ENCODE measurements around the gene CDIPT.
"Not testable (repeated sequence)": the region's sequence is repeated elsewhere in the genome, so short reads cannot be mapped to it uniquely, and the experiment has no call there.

CDIPT gene

GRCh38 chr16:29889372-29889771, 26.3 kb upstream of the CDIPT start:
- not testable (repeated sequence) for H4K8ac ChIP-seq (ENCODE audit: low read depth, low read length); H3K4ac ChIP-seq (ENCODE audit: low read depth, low read length); H3K14ac ChIP-seq (ENCODE audit: low read length); H3K4me3 ChIP-seq (ENCODE audit: low read depth, low read length); H3K36me3 ChIP-seq (ENCODE audit: control insufficient read depth in 1 of 2, insufficient read depth in 2 of 2, low read length in 2 of 2); H2BK120ac ChIP-seq (ENCODE audit: insufficient read depth, low read length, poor library complexity); H3K23ac ChIP-seq (ENCODE audit: low read length); H3K4me1 ChIP-seq (ENCODE audit: control insufficient read depth in 1 of 2, insufficient read depth in 2 of 2, low read length in 2 of 2); H2BK12ac ChIP-seq (ENCODE audit: low read length); H3K27me3 ChIP-seq (ENCODE audit: insufficient read depth, low read length); DNase-seq; H2BK5ac ChIP-seq (ENCODE audit: low read depth, low read length, poor library complexity); H3K9ac ChIP-seq (ENCODE audit: low read length); H3K4me2 ChIP-seq (ENCODE audit: low read length); H2AFZ ChIP-seq (ENCODE audit: insufficient read depth, low read length, poor library complexity); H4K91ac ChIP-seq (ENCODE audit: low read depth, low read length); H4K12ac ChIP-seq (ENCODE audit: low read depth, low read length); H3K27ac ChIP-seq (ENCODE audit: low read depth, low read length); H2AK5ac ChIP-seq (ENCODE audit: low read length); H3K9me3 ChIP-seq (ENCODE audit: insufficient read depth, low read depth, low read length); H3K79me2 ChIP-seq (ENCODE audit: control insufficient read depth, insufficient read depth, low read length, poor library complexity); H3K79me1 ChIP-seq (ENCODE audit: low read length); H3K18ac ChIP-seq (ENCODE audit: low read length)
- no CpG with 5 or more reads among the region's 3 CpGs for WGBS (ENCODE audit: extremely low coverage, insufficient coverage, insufficient read length)

DNA sequence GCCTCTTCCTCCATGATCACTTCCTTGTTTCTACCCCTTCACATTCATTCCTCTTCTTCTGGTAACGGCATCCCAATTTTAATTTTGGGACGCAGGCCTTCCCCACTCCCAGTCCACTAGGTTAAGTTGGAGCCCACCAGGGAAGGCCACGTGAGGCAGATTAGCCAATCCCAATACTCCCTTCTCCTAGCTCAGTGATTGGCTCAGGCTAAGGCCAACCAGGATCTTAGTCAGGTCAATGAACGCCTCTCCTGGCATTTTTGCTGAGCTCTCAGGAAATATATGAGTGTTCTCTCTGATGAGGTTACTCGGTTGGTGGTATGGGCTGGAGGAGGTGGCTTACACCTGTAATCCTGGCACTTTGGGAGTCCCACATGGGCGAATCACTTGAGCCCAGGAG, 21.0 kb upstream of the CDIPT start:
- Histone ChIP-seq H3K36me3 (ENCODE audit: control insufficient read depth in 1 of 2, insufficient read depth in 2 of 2, low read length in 2 of 2) (peaks cover 0 to 4% of the 10 kb centered on the region in 2 experiments), H3K27me3 (ENCODE audit: insufficient read depth, low read length) (no peaks in the 10 kb centered on the region), H3K9ac (ENCODE audit: low read length) (no peak overlapping the region), H3K9me3 (ENCODE audit: insufficient read depth, low read depth, low read length) (peaks cover 2% of the 10 kb centered on the region), H3K4me2 (ENCODE audit: low read length) (no peak overlapping the region), H3K14ac (ENCODE audit: low read length) (no peak overlapping the region), H3K4ac (ENCODE audit: low read depth, low read length) (no peak overlapping the region), H4K91ac (ENCODE audit: low read depth, low read length) (no peak overlapping the region), H3K23ac (ENCODE audit: low read length) (no peak overlapping the region), H2AFZ (ENCODE audit: insufficient read depth, low read length, poor library complexity) (no peak overlapping the region), H3K18ac (ENCODE audit: low read length) (no peak overlapping the region), H3K4me3 (ENCODE audit: low read depth, low read length) (no peak overlapping the region), H3K27ac (ENCODE audit: low read depth, low read length) (no peak overlapping the region), H2BK5ac (ENCODE audit: low read depth, low read length, poor library complexity) (no peak overlapping the region), H2BK12ac (ENCODE audit: low read length) (no peak overlapping the region), H4K8ac (ENCODE audit: low read depth, low read length) (no peak overlapping the region), H4K12ac (ENCODE audit: low read depth, low read length) (no peak overlapping the region), H3K79me1 (ENCODE audit: low read length) (no peaks in the 10 kb centered on the region), H2BK120ac (ENCODE audit: insufficient read depth, low read length, poor library complexity) (no peak overlapping the region), H3K4me1 (ENCODE audit: control insufficient read depth in 1 of 2, insufficient read depth in 2 of 2, low read length in 2 of 2) (no peaks in the 10 kb centered on the region), H3K79me2 (ENCODE audit: control insufficient read depth, insufficient read depth, low read length, poor library complexity) (no peaks in the 10 kb centered on the region), H2AK5ac (ENCODE audit: low read length) (no peak overlapping the region)
- no CpG with 5 or more reads among the region's 6 CpGs for WGBS (ENCODE audit: extremely low coverage, insufficient coverage, insufficient read length)
- DNase-seq: no peak

DNA sequence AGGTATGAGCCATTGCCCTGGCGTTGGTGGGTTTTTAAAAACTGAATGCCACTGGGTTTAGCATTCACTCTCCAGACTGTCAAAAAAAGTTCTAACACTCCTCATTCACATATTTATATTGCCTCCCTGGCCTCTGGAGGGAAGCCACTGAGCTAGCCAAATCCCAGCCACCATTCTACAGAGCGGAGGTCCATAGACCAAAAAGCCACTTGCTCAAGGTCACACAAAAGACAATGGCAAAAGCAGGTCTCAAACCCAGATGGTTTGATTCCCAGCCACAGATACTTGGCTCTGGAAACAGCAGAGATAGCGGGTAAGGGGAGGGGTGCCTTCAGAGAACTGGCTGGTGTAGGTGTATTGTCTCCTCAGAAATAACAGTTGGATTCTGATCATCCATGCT, 18.0 kb upstream of the CDIPT start:
- no peaks in the 10 kb centered on the region for H3K79me1 ChIP-seq (ENCODE audit: low read length)
- peaks cover 4% of the 10 kb centered on the region for H3K9me3 ChIP-seq (ENCODE audit: insufficient read depth, low read depth, low read length)
- H3K4ac ChIP-seq (ENCODE audit: low read depth, low read length): no peak overlapping the region
- no peak for DNase-seq
- no peak overlapping the region for H3K4me2 ChIP-seq (ENCODE audit: low read length)
- H3K79me2 ChIP-seq (ENCODE audit: control insufficient read depth, insufficient read depth, low read length, poor library complexity): no peaks in the 10 kb centered on the region
- H4K91ac ChIP-seq (ENCODE audit: low read depth, low read length): no peak overlapping the region
- H3K4me1 ChIP-seq (ENCODE audit: control insufficient read depth in 1 of 2, insufficient read depth in 2 of 2, low read length in 2 of 2): peaks cover 0 to 3% of the 10 kb centered on the region in 2 experiments
- H3K23ac ChIP-seq (ENCODE audit: low read length): no peak overlapping the region
- H3K14ac ChIP-seq (ENCODE audit: low read length): no peak overlapping the region
- H2BK5ac ChIP-seq (ENCODE audit: low read depth, low read length, poor library complexity): no peak overlapping the region
- H2AFZ ChIP-seq (ENCODE audit: insufficient read depth, low read length, poor library complexity): no peak overlapping the region
- H2AK5ac ChIP-seq (ENCODE audit: low read length): no peak overlapping the region
- H3K18ac ChIP-seq (ENCODE audit: low read length): no peak overlapping the region
- no peak overlapping the region for H4K8ac ChIP-seq (ENCODE audit: low read depth, low read length)
- H3K36me3 ChIP-seq (ENCODE audit: control insufficient read depth in 1 of 2, insufficient read depth in 2 of 2, low read length in 2 of 2): peaks cover 0 to 4% of the 10 kb centered on the region in 2 experiments
- H3K9ac ChIP-seq (ENCODE audit: low read length): no peak overlapping the region
- H3K27ac ChIP-seq (ENCODE audit: low read depth, low read length): no peak overlapping the region
- no CpG with 5 or more reads among the region's 3 CpGs for WGBS (ENCODE audit: extremely low coverage, insufficient coverage, insufficient read length)
- peaks cover 16% of the 10 kb centered on the region for H3K27me3 ChIP-seq (ENCODE audit: insufficient read depth, low read length)
- no peak overlapping the region for H2BK12ac ChIP-seq (ENCODE audit: low read length)
- H3K4me3 ChIP-seq (ENCODE audit: low read depth, low read length): no peak overlapping the region
- H4K12ac ChIP-seq (ENCODE audit: low read depth, low read length): no peak overlapping the region
- H2BK120ac ChIP-seq (ENCODE audit: insufficient read depth, low read length, poor library complexity): no peak overlapping the region

DNA sequence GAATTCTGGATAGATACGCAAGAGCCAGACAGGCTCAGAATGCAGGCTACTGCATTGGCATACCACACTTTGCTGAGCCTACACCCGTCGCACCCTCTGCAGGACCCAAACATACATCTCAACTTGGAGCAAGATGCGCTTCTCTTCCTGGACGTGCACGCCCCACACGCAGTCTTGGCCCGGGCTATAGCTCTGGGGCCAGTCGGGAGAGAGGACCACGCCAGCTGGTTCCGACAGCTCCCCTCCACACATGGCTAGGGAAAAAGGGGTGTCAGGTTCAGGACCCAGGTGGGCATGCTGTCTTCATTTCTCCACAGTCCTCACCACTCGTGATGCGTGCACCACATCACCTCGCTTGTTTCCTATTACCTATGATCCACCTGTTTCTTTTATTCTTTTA, 15.1 kb upstream of the CDIPT start:
- Histone ChIP-seq H3K79me1 (ENCODE audit: low read length) (no peaks in the 10 kb centered on the region), H2AFZ (ENCODE audit: insufficient read depth, low read length, poor library complexity) (no peak overlapping the region), H2BK12ac (ENCODE audit: low read length) (no peak overlapping the region), H2AK5ac (ENCODE audit: low read length) (no peak overlapping the region), H4K91ac (ENCODE audit: low read depth, low read length) (no peak overlapping the region), H3K36me3 (ENCODE audit: control insufficient read depth in 1 of 2, insufficient read depth in 2 of 2, low read length in 2 of 2) (peaks cover 0 to 4% of the 10 kb centered on the region in 2 experiments), H3K4me3 (ENCODE audit: low read depth, low read length) (no peak overlapping the region), H3K79me2 (ENCODE audit: control insufficient read depth, insufficient read depth, low read length, poor library complexity) (no peaks in the 10 kb centered on the region), H3K18ac (ENCODE audit: low read length) (no peak overlapping the region), H3K9me3 (ENCODE audit: insufficient read depth, low read depth, low read length) (peaks cover 5% of the 10 kb centered on the region), H3K4ac (ENCODE audit: low read depth, low read length) (no peak overlapping the region), H3K27me3 (ENCODE audit: insufficient read depth, low read length) (peaks cover 18% of the 10 kb centered on the region), H3K27ac (ENCODE audit: low read depth, low read length) (no peak overlapping the region), H2BK5ac (ENCODE audit: low read depth, low read length, poor library complexity) (no peak overlapping the region), H4K12ac (ENCODE audit: low read depth, low read length) (no peak overlapping the region), H2BK120ac (ENCODE audit: insufficient read depth, low read length, poor library complexity) (no peak overlapping the region), H3K14ac (ENCODE audit: low read length) (no peak overlapping the region), H3K4me1 (ENCODE audit: control insufficient read depth in 1 of 2, insufficient read depth in 2 of 2, low read length in 2 of 2) (peaks cover 0 to 3% of the 10 kb centered on the region in 2 experiments), H3K23ac (ENCODE audit: low read length) (no peak overlapping the region), H4K8ac (ENCODE audit: low read depth, low read length) (no peak overlapping the region), H3K9ac (ENCODE audit: low read length) (no peak overlapping the region), H3K4me2 (ENCODE audit: low read length) (no peak overlapping the region)
- WGBS (ENCODE audit: extremely low coverage, insufficient coverage, insufficient read length): no CpG with 5 or more reads among the region's 14 CpGs
- no peak for DNase-seq

All from trophoblast cell (in vitro differentiated cells and primary cell).